Breast epithelium (tissue), 3 donors: Measurements from ENCODE around the gene SGPL1.

Source experiments
- POLR2A ChIP-seq: fragments of 450-650 bp; IDR thresholded peaks from one replicate; pipeline ENCODE4 v1.6.1; 2016; ENCODE audit warnings: antibody characterized with exemption, mild to moderate bottlenecking, moderate library complexity
- TF ChIP-seq, protein P1 (sequence below), 3 donors: fragments of 450-650 bp; IDR thresholded peaks; one replicate each; pipeline ENCODE4 v1.5.1; 2016 to 2017; ENCODE audit warnings: antibody characterized with exemption in 3 of 3, mild to moderate bottlenecking in 3 of 3, moderate library complexity in 3 of 3

DNA sequence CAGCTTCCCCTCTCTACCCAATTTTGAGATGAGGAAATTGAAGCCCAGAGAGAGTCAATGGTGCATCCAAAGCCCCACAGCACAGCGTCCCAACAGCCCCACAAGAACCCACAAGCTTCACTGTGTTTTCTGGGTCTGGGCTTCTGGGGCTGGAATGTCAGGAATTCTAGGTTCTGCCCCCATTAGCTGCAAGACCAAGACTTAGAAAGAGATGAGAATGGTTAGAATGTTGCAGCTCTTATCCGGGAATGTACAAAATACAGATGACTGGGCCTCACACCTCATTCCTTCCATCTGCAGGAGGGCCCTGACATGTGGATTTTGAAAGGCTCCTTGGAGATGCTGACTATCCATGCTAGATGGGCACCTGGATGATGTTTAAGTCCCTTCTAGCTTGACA is 6.0 kb upstream of the SGPL1 start:
- TF ChIP-seq, protein P1, sequence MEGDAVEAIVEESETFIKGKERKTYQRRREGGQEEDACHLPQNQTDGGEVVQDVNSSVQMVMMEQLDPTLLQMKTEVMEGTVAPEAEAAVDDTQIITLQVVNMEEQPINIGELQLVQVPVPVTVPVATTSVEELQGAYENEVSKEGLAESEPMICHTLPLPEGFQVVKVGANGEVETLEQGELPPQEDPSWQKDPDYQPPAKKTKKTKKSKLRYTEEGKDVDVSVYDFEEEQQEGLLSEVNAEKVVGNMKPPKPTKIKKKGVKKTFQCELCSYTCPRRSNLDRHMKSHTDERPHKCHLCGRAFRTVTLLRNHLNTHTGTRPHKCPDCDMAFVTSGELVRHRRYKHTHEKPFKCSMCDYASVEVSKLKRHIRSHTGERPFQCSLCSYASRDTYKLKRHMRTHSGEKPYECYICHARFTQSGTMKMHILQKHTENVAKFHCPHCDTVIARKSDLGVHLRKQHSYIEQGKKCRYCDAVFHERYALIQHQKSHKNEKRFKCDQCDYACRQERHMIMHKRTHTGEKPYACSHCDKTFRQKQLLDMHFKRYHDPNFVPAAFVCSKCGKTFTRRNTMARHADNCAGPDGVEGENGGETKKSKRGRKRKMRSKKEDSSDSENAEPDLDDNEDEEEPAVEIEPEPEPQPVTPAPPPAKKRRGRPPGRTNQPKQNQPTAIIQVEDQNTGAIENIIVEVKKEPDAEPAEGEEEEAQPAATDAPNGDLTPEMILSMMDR (IDR thresholded peaks at IDR 0.05) = no peak
- no peak for TF ChIP-seq POLR2A
